OCI-LY7 (cell line): ENCODE results near the gene TMEM30B. TPM values are rescaled to one million over a fixed set of nuclear protein-coding genes. Genes with fewer than 3 reads are reported as not detected.

Experiments used
- BruUV-seq: library from RNA; stranded (reverse); fragments of 400-500 nt; replicated peaks from 2 replicates; lab custom pipeline; 2021; lab: Mats Ljungman, UMichigan
- CTCF ChIA-PET: fragments of 300-600 bp; sonication (Branson Sonifier 250); formaldehyde crosslinking; loops from one replicate; lab custom pipeline; 2022; ENCODE audit warnings: antibody characterized with exemption; ENCODE audit not compliant: unreplicated experiment; lab: Charles Lee
- POLR2A ChIA-PET: fragments of 300-600 bp; sonication (Branson Sonifier 250); formaldehyde crosslinking; loops from one replicate; lab custom pipeline; 2022; ENCODE audit warnings: antibody characterized with exemption; lab: Charles Lee
- DNase-seq: peaks from one replicate; pipeline ENCODE4 v3.0.0-alpha.2; 2015; ENCODE audit warnings: low spot score
- H2AFZ ChIP-seq: fragments of 200-600 bp; sonication (generic), shearing (Covaris generic); 2 replicates; pipeline ENCODE4 v1.6.1; 2014; ENCODE audit warnings: mild to moderate bottlenecking, antibody characterized with exemption, low read length, moderate library complexity
- H3K27ac ChIP-seq: fragments of 200-600 bp; sonication (generic); 2 replicates; pipeline ENCODE4 v1.5.1; 2014; ENCODE audit warnings: mixed run types, low read depth, mild to moderate bottlenecking, moderate library complexity, low read length, inconsistent platforms; ENCODE audit not compliant: poor library complexity, severe bottlenecking
- H3K36me3 ChIP-seq: fragments of 200-600 bp; sonication (generic); 2 replicates; pipeline ENCODE4 v1.6.1; 2014; ENCODE audit warnings: mild to moderate bottlenecking, antibody characterized with exemption, low read length, moderate library complexity, mixed read lengths; ENCODE audit not compliant: insufficient read depth
- H3K4me1 ChIP-seq: fragments of 200-600 bp; sonication (generic); 2 replicates; pipeline ENCODE4 v1.5.1; 2014; ENCODE audit warnings: mild to moderate bottlenecking, low read length; ENCODE audit not compliant: insufficient read depth, poor library complexity, severe bottlenecking
- H3K4me2 ChIP-seq: fragments of 200-600 bp; sonication (generic); 2 replicates; pipeline ENCODE4 v1.6.1; 2014; ENCODE audit warnings: mild to moderate bottlenecking, low read length
- H3K4me3 ChIP-seq: fragments of 200-600 bp; sonication (generic); 2 replicates; pipeline ENCODE4 v1.5.1; 2014; ENCODE audit warnings: mild to moderate bottlenecking, low read depth, low read length; ENCODE audit not compliant: poor library complexity, severe bottlenecking
- H3K79me2 ChIP-seq: fragments of 200-600 bp; sonication (generic); 2 replicates; pipeline ENCODE4 v1.6.1; 2016; ENCODE audit warnings: low read depth, mild to moderate bottlenecking, low read length, moderate library complexity, mixed read lengths; ENCODE audit not compliant: insufficient read depth
- H3K9me2 ChIP-seq: fragments of 200-600 bp; sonication (generic); 2 replicates; pipeline ENCODE4 v1.6.1; 2016; ENCODE audit warnings: mild to moderate bottlenecking, low read length, mixed read lengths; ENCODE audit not compliant: insufficient read depth
- H3K9me3 ChIP-seq: fragments of 200-600 bp; sonication (generic); 2 replicates; pipeline ENCODE4 v1.6.1; 2014; ENCODE audit warnings: mild to moderate bottlenecking, mixed run types, low read length, mixed read lengths
- H4K20me1 ChIP-seq: fragments of 200-600 bp; sonication (generic); 2 replicates; pipeline ENCODE4 v1.6.1; 2014; ENCODE audit warnings: mild to moderate bottlenecking, antibody characterized with exemption, low read length, moderate library complexity, mixed read lengths; ENCODE audit not compliant: insufficient read depth
- EZH2phosphoT487 ChIP-seq: fragments of 200-600 bp; sonication (generic); IDR thresholded peaks from 2 replicates; pipeline ENCODE4 v1.6.1; 2018; ENCODE audit warnings: low read depth, borderline replicate concordance, mild to moderate bottlenecking, mixed run types, antibody characterized with exemption, low read length, moderate library complexity, mixed read lengths
- intact Hi-C: fragments of 100-400 bp; cut with micrococcal nuclease; formaldehyde crosslinking; loops from one replicate; pipeline ENCODE4 v1.10.0; 2022; ENCODE audit not compliant: unreplicated experiment
- total RNA-seq, 2 experiments: library from RNA; depleted of rRNA in 1 of 2; stranded (reverse); fragments of >200 nt in 1 of 2; shearing (Covaris generic) in 1 of 2; gene quantifications; 2 replicates each; pipeline ENCODE4 v1.2.3, GENCODE V29; 2014 to 2022
- TF ChIP-seq, protein P1 (sequence below): fragments of 200-600 bp; sonication (generic); conservative IDR thresholded peaks from 2 replicates; pipeline ENCODE4 v1.5.1; 2014; ENCODE audit warnings: mild to moderate bottlenecking, antibody characterized with exemption, low read length, moderate library complexity, mixed read lengths

The TMEM30B gene
- total RNA-seq, 2 experiments from 2014 or later, result not detected

GRCh38 chr14:61257469-61258057 lies 23.6 kb downstream of the TMEM30B start:
- CTCF ChIA-PET, result interaction anchor here (0.7 to 0.9 kb wide), 2 partner anchors 12 to 119 kb away, joined by 3 to 4 read pairs; no protein-coding TSS in a partner anchor
- POLR2A ChIA-PET, result no interaction called here
- no TSS peak for BruUV-seq
- H3K4me2 ChIP-seq, result no peak overlapping the region
- no peak overlapping the region for H3K27ac ChIP-seq
- no peak for DNase-seq
- H3K9me2 ChIP-seq, result no peaks in the 10 kb centered on the region
- peaks cover 19% of the 10 kb centered on the region for H3K4me1 ChIP-seq
- no peaks in the 10 kb centered on the region for H3K9me3 ChIP-seq
- H2AFZ ChIP-seq, result no peak overlapping the region
- TF ChIP-seq, protein P1, sequence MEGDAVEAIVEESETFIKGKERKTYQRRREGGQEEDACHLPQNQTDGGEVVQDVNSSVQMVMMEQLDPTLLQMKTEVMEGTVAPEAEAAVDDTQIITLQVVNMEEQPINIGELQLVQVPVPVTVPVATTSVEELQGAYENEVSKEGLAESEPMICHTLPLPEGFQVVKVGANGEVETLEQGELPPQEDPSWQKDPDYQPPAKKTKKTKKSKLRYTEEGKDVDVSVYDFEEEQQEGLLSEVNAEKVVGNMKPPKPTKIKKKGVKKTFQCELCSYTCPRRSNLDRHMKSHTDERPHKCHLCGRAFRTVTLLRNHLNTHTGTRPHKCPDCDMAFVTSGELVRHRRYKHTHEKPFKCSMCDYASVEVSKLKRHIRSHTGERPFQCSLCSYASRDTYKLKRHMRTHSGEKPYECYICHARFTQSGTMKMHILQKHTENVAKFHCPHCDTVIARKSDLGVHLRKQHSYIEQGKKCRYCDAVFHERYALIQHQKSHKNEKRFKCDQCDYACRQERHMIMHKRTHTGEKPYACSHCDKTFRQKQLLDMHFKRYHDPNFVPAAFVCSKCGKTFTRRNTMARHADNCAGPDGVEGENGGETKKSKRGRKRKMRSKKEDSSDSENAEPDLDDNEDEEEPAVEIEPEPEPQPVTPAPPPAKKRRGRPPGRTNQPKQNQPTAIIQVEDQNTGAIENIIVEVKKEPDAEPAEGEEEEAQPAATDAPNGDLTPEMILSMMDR, result no peak
- no peak for TF ChIP-seq EZH2phosphoT487
- intact Hi-C loops, result loop anchor here (10.0 kb wide), 2 partner anchors 523 to 1063 kb away; partner anchors contain the start of gene MNAT1
- no peaks in the 10 kb centered on the region for H3K36me3 ChIP-seq
- no peak overlapping the region for H3K4me3 ChIP-seq
- no peaks in the 10 kb centered on the region for H4K20me1 ChIP-seq
- H3K79me2 ChIP-seq, result no peaks in the 10 kb centered on the region

GRCh38 chr14:61256826-61257468 lies 24.2 kb downstream of the TMEM30B start:
- CTCF ChIA-PET, result interaction anchor here (0.7 kb wide), 1 partner anchor 120 kb away, joined by 4 read pairs; no protein-coding TSS in a partner anchor
- Histone ChIP-seq H2AFZ (no peak overlapping the region), H3K4me2 (no peak overlapping the region), H3K9me3 (no peaks in the 10 kb centered on the region), H3K9me2 (no peaks in the 10 kb centered on the region), H3K79me2 (no peaks in the 10 kb centered on the region), H3K4me3 (no peak overlapping the region), H4K20me1 (no peaks in the 10 kb centered on the region), H3K36me3 (no peaks in the 10 kb centered on the region), H3K4me1 (peaks cover 23% of the 10 kb centered on the region), H3K27ac (no peak overlapping the region)
- intact Hi-C loops, result loop anchor here (10.0 kb wide), 2 partner anchors 522 to 1062 kb away; partner anchors contain the start of gene MNAT1
- no peak for DNase-seq
- POLR2A ChIA-PET, result no interaction called here
- BruUV-seq, result no TSS peak
- no peak for TF ChIP-seq EZH2phosphoT487
- TF ChIP-seq, protein P1, result no peak

DNA sequence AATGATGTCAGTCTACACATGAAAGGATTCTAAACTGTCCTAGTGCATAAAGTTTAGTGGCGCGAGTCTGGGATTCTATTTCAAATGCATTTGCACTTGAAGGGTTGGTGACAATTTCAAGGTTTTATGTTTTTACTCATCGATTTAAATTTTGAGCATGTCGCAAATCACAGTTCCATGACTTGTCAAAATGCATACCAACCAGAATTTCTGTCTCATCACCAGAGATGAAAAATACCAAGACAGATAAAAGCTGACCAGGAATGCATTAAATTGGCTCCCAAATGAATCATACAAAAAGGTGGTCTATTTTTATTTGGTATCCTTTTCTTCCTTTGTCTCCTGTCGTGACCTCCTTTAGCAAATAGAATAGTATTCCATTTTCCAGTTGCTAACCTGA lies 25.2 kb downstream of the TMEM30B start:
- POLR2A ChIA-PET, result no interaction called here
- no peak overlapping the region for H3K4me2 ChIP-seq
- no peaks in the 10 kb centered on the region for H4K20me1 ChIP-seq
- no peak overlapping the region for H3K27ac ChIP-seq
- H3K9me2 ChIP-seq, result no peaks in the 10 kb centered on the region
- H2AFZ ChIP-seq, result no peak overlapping the region
- no peaks in the 10 kb centered on the region for H3K79me2 ChIP-seq
- no peaks in the 10 kb centered on the region for H3K36me3 ChIP-seq
- CTCF ChIA-PET, result no interaction called here
- no peak for DNase-seq
- H3K4me3 ChIP-seq, result no peak overlapping the region
- TF ChIP-seq, protein P1, result no peak
- TF ChIP-seq EZH2phosphoT487, result no peak
- no TSS peak for BruUV-seq
- no peaks in the 10 kb centered on the region for H3K9me3 ChIP-seq
- intact Hi-C loops, result loop anchor here (10.0 kb wide), 2 partner anchors 521 to 1061 kb away; partner anchors contain the start of gene MNAT1
- peaks cover 23% of the 10 kb centered on the region for H3K4me1 ChIP-seq
